LNCaP clone FGC (cell line): ENCODE data around the gene CFAP74.
A peak's percentile ranks its signal among the peaks of the same experiment; 100 is the strongest.

Source experiments
- DNase-seq: peaks from one replicate; pipeline ENCODE4 v3.0.0-alpha.2; 2011; ENCODE audit warnings: low read depth
- H3K4me3 ChIP-seq: 2 replicates; pipeline ENCODE4 v1.5.1; 2011; ENCODE audit warnings: mild to moderate bottlenecking, low read depth, low read length, control low read depth
- CTCF ChIP-seq: IDR thresholded peaks from 2 replicates; pipeline ENCODE4 v1.5.1; 2012; ENCODE audit warnings: mild to moderate bottlenecking; ENCODE audit not compliant: control insufficient read depth, insufficient read depth; ENCODE audit errors: extremely low read depth

CFAP74 gene

GRCh38 chr1:2044510-2045319, 41.1 kb upstream of the CFAP74 start:
- peak; percentile 98 for TF ChIP-seq CTCF
- H3K4me3 ChIP-seq: no peak overlapping the region
- DNase-seq: no peak

GRCh38 chr1:2043886-2044285, 40.3 kb upstream of the CFAP74 start:
- no peak overlapping the region for H3K4me3 ChIP-seq
- no peak for DNase-seq
- no peak for TF ChIP-seq CTCF

- no peak for DNase-seq
- TF ChIP-seq CTCF: no peak
- H3K4me3 ChIP-seq: no peak overlapping the region
Measured at GRCh38 chr1:2042830-2043773, 39.5 kb upstream of the CFAP74 start.

- no peak overlapping the region for H3K4me3 ChIP-seq
- no peak for DNase-seq
- TF ChIP-seq CTCF: no peak
Measured at GRCh38 chr1:2041887-2042286, 38.3 kb upstream of the CFAP74 start.

- H3K4me3 ChIP-seq: no peak overlapping the region
- no peak for TF ChIP-seq CTCF
- DNase-seq: no peak
Measured at GRCh38 chr1:2041305-2041704, 37.7 kb upstream of the CFAP74 start.

GRCh38 chr1:2039251-2039650, 35.7 kb upstream of the CFAP74 start:
- no peak for TF ChIP-seq CTCF

GRCh38 chr1:2038229-2038628, 34.6 kb upstream of the CFAP74 start:
- no peak overlapping the region for H3K4me3 ChIP-seq
- no peak for TF ChIP-seq CTCF
- no peak for DNase-seq

More at GRCh38 chr1:2039251-2039650, 35.7 kb upstream of the CFAP74 start:
- DNase-seq: no peak
- no peak overlapping the region for H3K4me3 ChIP-seq
